Peyer's patch (tissue), 4 donors: ENCODE data around the gene MED10.

ENCODE experiments used
- CTCF ChIP-seq, 6 experiments: fragments of 450-650 bp in 4 of 6; fragments of 200-600 bp in 2 of 6; sonication (generic) in 1 of 6; IDR thresholded peaks; one replicate each; pipeline ENCODE4 v1.5.1; 2017 to 2019; ENCODE audit warnings: antibody characterized with exemption in 6 of 6, mild to moderate bottlenecking in 3 of 6, moderate library complexity in 1 of 6
- POLR2A ChIP-seq, 2 donors: fragments of 450-650 bp; IDR thresholded peaks; one replicate each; pipeline ENCODE4 v1.5.1; 2017; ENCODE audit warnings: antibody characterized with exemption in 2 of 2, mild to moderate bottlenecking in 2 of 2, moderate library complexity in 2 of 2

GRCh38 chr5:6365977-6366590 is 12.3 kb downstream of the MED10 start:
- TF ChIP-seq CTCF (IDR thresholded peaks at IDR 0.05) (no peak), POLR2A (IDR thresholded peaks at IDR 0.05) (no peak)
